K562 (cell line): Measurements from ENCODE around the gene UNC93B1. TPM values are rescaled to one million over a fixed set of nuclear protein-coding genes. Genes with fewer than 3 reads are reported as not detected.

Source experiments
- ATAC-seq: fragments of 200-7000 bp; cut with Tn5 transposase; 3 replicates; pipeline ENCODE4 v1.9.1; 2020; ENCODE audit warnings: moderate library complexity
- BruUV-seq: library from RNA; stranded (reverse); fragments of 400-500 nt; replicated peaks from 2 replicates; lab custom pipeline; 2021; lab: Mats Ljungman, UMichigan
- CTCF ChIA-PET: fragments of 300-600 bp; formaldehyde crosslinking; extraction: SDS; loops from one replicate; lab custom pipeline; 2021; ENCODE audit warnings: low intra/inter-chr PET ratio; lab: Yijun Ruan, JAX
- POLR2A ChIA-PET: fragments of 300-600, 350-650 bp; sonication (Branson Sonifier 250); formaldehyde crosslinking; extraction: SDS; loops from one replicate; lab custom pipeline; 2021; ENCODE audit warnings: antibody characterized with exemption, inconsistent platforms; lab: Yijun Ruan, JAX
- DNase-seq, 4 experiments: peaks; one replicate each; pipeline versions ENCODE4 v3.0.0 to v3.0.0-alpha.2; 2011 to 2018; ENCODE audit warnings: low spot score in 3 of 4, mixed read lengths in 3 of 4; ENCODE audit errors: extremely low read depth in 1 of 4
- FAIRE-seq: peaks from 2 replicates; lab custom pipeline; 2011; peaks lifted over from hg19 to GRCh38; lab: Jason Lieb, UNC
- H2AFZ ChIP-seq: 2 replicates; pipeline ENCODE4 v1.6.0; 2011; ENCODE audit warnings: low read depth, low read length, control low read depth, inconsistent platforms
- H3K27ac ChIP-seq: fragments of 200-600 bp; 3 replicates; pipeline ENCODE4 v1.8.0; 2011; ENCODE audit warnings: low read depth, mild to moderate bottlenecking, control low read depth, inconsistent platforms, low read length, moderate library complexity, mixed read lengths; ENCODE audit errors: extremely low read depth
- H3K27me3 ChIP-seq, 2 experiments: fragments of 300-600 bp in 1 of 2; 2 replicates in 1 of 2; 3 replicates in 1 of 2; pipeline versions ENCODE4 v1.6.0 to v1.8.0; 2011; ENCODE audit warnings: inconsistent platforms in 2 of 2, low read length in 2 of 2, mild to moderate bottlenecking in 1 of 2, mixed read lengths in 1 of 2, moderate library complexity in 1 of 2; ENCODE audit not compliant: control insufficient read depth in 2 of 2, insufficient read depth in 2 of 2
- H3K36me3 ChIP-seq: fragments of 300-600 bp; 3 replicates; pipeline ENCODE4 v1.8.0; 2011; ENCODE audit warnings: mild to moderate bottlenecking, low read length, inconsistent platforms; ENCODE audit not compliant: control insufficient read depth, insufficient read depth
- H3K4me1 ChIP-seq, 2 experiments: fragments of 200-600 bp in 1 of 2; replicated peaks in 1 of 2; 2 replicates in 1 of 2; 3 replicates in 1 of 2; pipeline versions ENCODE4 v1.5.1 to v1.8.0; 2011; ENCODE audit warnings: inconsistent platforms in 2 of 2, low read length in 2 of 2, mild to moderate bottlenecking in 1 of 2, mixed read lengths in 1 of 2, moderate library complexity in 1 of 2; ENCODE audit not compliant: control insufficient read depth in 2 of 2, insufficient read depth in 2 of 2
- H3K4me2 ChIP-seq: 2 replicates; pipeline ENCODE4 v1.6.1; 2011; ENCODE audit warnings: low read length, control low read depth, inconsistent platforms, mixed read lengths; ENCODE audit not compliant: insufficient read depth
- H3K4me3 ChIP-seq: fragments of 200-600 bp; sonication (generic), shearing (Covaris generic); 2 replicates; pipeline ENCODE4 v1.5.1; 2016; ENCODE audit warnings: control low read depth, inconsistent platforms
- H3K79me2 ChIP-seq: fragments of 200-600 bp; 3 replicates; pipeline ENCODE4 v1.8.0; 2011; ENCODE audit warnings: low read length, inconsistent platforms; ENCODE audit not compliant: control insufficient read depth, insufficient read depth
- H3K9ac ChIP-seq, 2 experiments: 2 replicates each; pipeline versions ENCODE4 v1.6.0 to v1.6.1; 2011; ENCODE audit warnings: low read depth in 2 of 2, low read length in 2 of 2, control low read depth in 1 of 2, inconsistent platforms in 1 of 2, mild to moderate bottlenecking in 1 of 2, mixed read lengths in 1 of 2; ENCODE audit not compliant: insufficient read depth in 1 of 2
- H3K9me1 ChIP-seq: one replicate; pipeline ENCODE4 v1.6.0; 2011; ENCODE audit warnings: inconsistent platforms, mild to moderate bottlenecking, low read length, moderate library complexity; ENCODE audit not compliant: control insufficient read depth, insufficient read depth
- H3K9me3 ChIP-seq: replicated peaks from 2 replicates; pipeline ENCODE4 v1.5.1; 2011; ENCODE audit warnings: low read depth, low read length, inconsistent platforms; ENCODE audit not compliant: control insufficient read depth, insufficient read depth
- H4K20me1 ChIP-seq: replicated peaks from 2 replicates; pipeline ENCODE4 v1.6.1; 2011; ENCODE audit warnings: low read length, inconsistent platforms, mixed read lengths; ENCODE audit not compliant: control insufficient read depth, insufficient read depth
- ELF2 ChIP-seq: fragments of 250-450 bp; sonication (Bioruptor Pico); IDR thresholded peaks from 2 replicates; pipeline ENCODE4 v1.5.0; 2021; ENCODE audit warnings: mild to moderate bottlenecking
- L3MBTL2 ChIP-seq: fragments of 450-650 bp; IDR thresholded peaks from 2 replicates; pipeline ENCODE4 v1.6.1; 2016; ENCODE audit warnings: mild to moderate bottlenecking, moderate library complexity
- MXI1 ChIP-seq: IDR thresholded peaks from 2 replicates; pipeline ENCODE4 v1.6.1; 2011; ENCODE audit warnings: low read depth, mild to moderate bottlenecking, improper control_type of control experiment, low read length
- RAD21 ChIP-seq, 2 experiments: fragments of 250-450 bp in 1 of 2; fragments of 450-650 bp in 1 of 2; sonication (Bioruptor Pico) in 1 of 2; formaldehyde crosslinking in 1 of 2; IDR thresholded peaks in 1 of 2; conservative IDR thresholded peaks in 1 of 2; 2 replicates each; pipeline versions ENCODE4 v1.4.0 to v1.8.0; 2020 to 2022; ENCODE audit warnings: mild to moderate bottlenecking in 2 of 2, moderate library complexity in 1 of 2
- SMAD1 ChIP-seq: fragments of 150-350 bp; IDR thresholded peaks from 2 replicates; pipeline ENCODE4 v1.6.1; 2014; ENCODE audit warnings: low read length, low read depth; ENCODE audit not compliant: partially characterized antibody
- ZC3H11A ChIP-seq: IDR thresholded peaks from 2 replicates; pipeline ENCODE4 v1.6.1; 2012; ENCODE audit warnings: low read depth, low read length, improper control_type of control experiment
- ZFX ChIP-seq: sonication (generic); formaldehyde crosslinking; IDR thresholded peaks from 2 replicates; pipeline ENCODE4 v1.8.0; 2022; ENCODE audit warnings: mild to moderate bottlenecking, missing genetic modification reagents, moderate library complexity
- ZNF146 ChIP-seq: IDR thresholded peaks from one replicate; pipeline ENCODE4 v1.6.1; 2018; ENCODE audit warnings: missing compliant biosample characterization; ENCODE audit not compliant: unreplicated experiment
- WGBS: fragments of 100-300 bp; shearing (Covaris generic); methylation state at CpG from one replicate; pipeline ENCODE4 v1.1.6; 2016; ENCODE audit warnings: low coverage, mixed read lengths; ENCODE audit not compliant: insufficient coverage; ENCODE audit errors: missing lambda C conversion rate; 5-methylcytosine and 5-hydroxymethylcytosine counted together
- in situ Hi-C: fragments of 300-500 bp; cut with MboI; formaldehyde crosslinking; loops from 4 replicates; pipeline ENCODE4 v1.15.0; 2018; ENCODE audit warnings: inconsistent platforms, mixed read lengths
- intact Hi-C: fragments of 100-400 bp; cut with micrococcal nuclease; formaldehyde crosslinking; loops from 2 replicates; pipeline ENCODE4 v1.14.2; 2022
- polyA plus RNA-seq, 8 experiments: library from polyadenylated mRNA; depleted of rRNA in 4 of 8; stranded (reverse) in 5 of 8; unstranded in 3 of 8; fragments of >200 nt; fragmentation: Nextera tagmentation in 2 of 8; fragmentation: Illumina TruSeq in 1 of 8; extraction: Ambion mirVana in 2 of 8; extraction: Trizol in 1 of 8; gene quantifications; 2 replicates each; pipeline versions ENCODE4 v1.2.1 to v1.2.3, GENCODE V29; 2011 to 2014; ENCODE audit warnings: inconsistent platforms in 1 of 8, missing spikeins in 1 of 8
- total RNA-seq, 7 experiments: library from RNA; depleted of rRNA in 6 of 7; stranded (reverse); fragments of >200 nt in 6 of 7; fragmentation: Illumina TruSeq in 2 of 7; extraction: Trizol in 2 of 7; gene quantifications; 2 replicates each; pipeline versions ENCODE4 v1.2.1 to v1.2.3, GENCODE V29; 2011 to 2021; ENCODE audit warnings: low replicate concordance in 1 of 7
- TF ChIP-seq, protein P1 (sequence below), 3 experiments: IDR thresholded peaks in 2 of 3; conservative IDR thresholded peaks in 1 of 3; 2 replicates each; pipeline ENCODE4 v1.5.1; 2011 to 2012; ENCODE audit warnings: low read length in 3 of 3, mild to moderate bottlenecking in 3 of 3, control low read depth in 2 of 3, improper control_type of control experiment in 1 of 3, inconsistent platforms in 1 of 3, low read depth in 1 of 3, mixed read lengths in 1 of 3, moderate library complexity in 1 of 3; ENCODE audit not compliant: insufficient read depth in 2 of 3

Gene UNC93B1
- total and polyA plus RNA-seq, 9 of the 15 experiments (the other 6 are each of a cell fraction or from before 2014, with no cell fraction given) = 0.10 to 13.6 (median 6.5) TPM

DNA sequence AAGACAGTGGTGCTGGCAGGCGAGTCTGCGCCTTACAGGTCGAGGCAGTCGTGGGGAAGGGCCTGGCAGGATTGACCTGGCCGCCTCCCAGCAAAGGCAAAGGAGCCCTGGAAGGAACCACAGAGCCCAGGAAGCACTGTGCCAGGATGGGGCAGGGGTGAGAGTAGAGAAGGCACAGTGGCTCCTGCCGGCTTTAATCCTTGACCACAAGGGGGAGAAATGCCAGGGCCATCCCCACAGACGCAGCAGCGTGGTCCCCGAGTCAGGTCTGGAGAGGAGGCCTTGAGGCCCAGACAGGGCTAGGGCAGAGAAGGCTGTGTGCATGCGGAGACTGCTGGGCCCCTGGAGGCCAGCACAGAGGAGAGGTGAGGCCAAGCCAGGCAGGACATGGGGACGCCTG lies 16.7 kb upstream of the UNC93B1 start:
- no peaks in the 10 kb centered on the region for H3K9me1 ChIP-seq
- no peaks in the 10 kb centered on the region for H3K36me3 ChIP-seq
- H3K4me3 ChIP-seq = no peak overlapping the region
- peak; percentile 62 for ATAC-seq
- no peak for DNase-seq
- POLR2A ChIA-PET = interaction anchor here (2.3 kb wide), 1 partner anchor 23 kb away, joined by 7 read pairs; no protein-coding TSS in a partner anchor
- no peaks in the 10 kb centered on the region for H3K79me2 ChIP-seq
- H3K9me3 ChIP-seq = no peaks in the 10 kb centered on the region
- H4K20me1 ChIP-seq = peaks cover 4% of the 10 kb centered on the region; the same call in 1 of the 2 replicates
- intact Hi-C loops (no loop called here), in situ Hi-C loops (no loop called here)
- no peak for FAIRE-seq
- CTCF ChIA-PET = interaction anchor here (1.2 kb wide), 1 partner anchor 11 kb away, joined by 5 read pairs; the partner anchor contains the start of gene ALDH3B1
- H3K4me1 ChIP-seq = peaks cover 0 to 54% of the 10 kb centered on the region in 2 experiments; a peak in 3 of 5 replicates
- no peak overlapping the region for H3K9ac ChIP-seq
- BruUV-seq = no TSS peak
- no peak overlapping the region for H2AFZ ChIP-seq
- H3K27ac ChIP-seq = no peak overlapping the region
- H3K4me2 ChIP-seq = no peak overlapping the region
- 20% methylated on average over 10 of the region's 11 CpGs for WGBS
- TF ChIP-seq SMAD1 = no peak
- peak; percentile 23; the same call in 1 of the 2 replicates for TF ChIP-seq L3MBTL2
- TF ChIP-seq ELF2 (CRISPR knock-in tag) = no peak
- no peak for TF ChIP-seq ZC3H11A
- TF ChIP-seq ZFX (CRISPR knock-in tag) = no peak; the same call in 1 of the 2 replicates
- no peak for TF ChIP-seq MXI1
- no peak for TF ChIP-seq ZNF146 (CRISPR knock-in tag)
- TF ChIP-seq, protein P1, sequence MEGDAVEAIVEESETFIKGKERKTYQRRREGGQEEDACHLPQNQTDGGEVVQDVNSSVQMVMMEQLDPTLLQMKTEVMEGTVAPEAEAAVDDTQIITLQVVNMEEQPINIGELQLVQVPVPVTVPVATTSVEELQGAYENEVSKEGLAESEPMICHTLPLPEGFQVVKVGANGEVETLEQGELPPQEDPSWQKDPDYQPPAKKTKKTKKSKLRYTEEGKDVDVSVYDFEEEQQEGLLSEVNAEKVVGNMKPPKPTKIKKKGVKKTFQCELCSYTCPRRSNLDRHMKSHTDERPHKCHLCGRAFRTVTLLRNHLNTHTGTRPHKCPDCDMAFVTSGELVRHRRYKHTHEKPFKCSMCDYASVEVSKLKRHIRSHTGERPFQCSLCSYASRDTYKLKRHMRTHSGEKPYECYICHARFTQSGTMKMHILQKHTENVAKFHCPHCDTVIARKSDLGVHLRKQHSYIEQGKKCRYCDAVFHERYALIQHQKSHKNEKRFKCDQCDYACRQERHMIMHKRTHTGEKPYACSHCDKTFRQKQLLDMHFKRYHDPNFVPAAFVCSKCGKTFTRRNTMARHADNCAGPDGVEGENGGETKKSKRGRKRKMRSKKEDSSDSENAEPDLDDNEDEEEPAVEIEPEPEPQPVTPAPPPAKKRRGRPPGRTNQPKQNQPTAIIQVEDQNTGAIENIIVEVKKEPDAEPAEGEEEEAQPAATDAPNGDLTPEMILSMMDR (IDR thresholded peaks at IDR 0.05 in 2 of 3, conservative IDR thresholded peaks at IDR 0.05 in 1 of 3; ENCODE audit: insufficient read depth in 2 of 3, low read depth in 1 of 3, low read length in 3 of 3) = peak; percentile 49 to 52 (median 50)
- peak in 1 of 2 experiments; percentile 37; a peak in 2 of 4 replicates for TF ChIP-seq RAD21 (CRISPR knock-in tag; conservative IDR thresholded peaks at IDR 0.05 in 1 of 2, IDR thresholded peaks at IDR 0.05 in 1 of 2)
- TF ChIP-seq, all 486 proteins: peak for 3
- no peaks in the 10 kb centered on the region for H3K27me3 ChIP-seq
